ENCODE results near the gene ALG12.

The ALG12 gene

GRCh38 chr22:49889071-49889470 lies 29.2 kb downstream of the ALG12 start:
- DNase-seq (ENCODE audit: low read depth in 2 of 2), result no peak

- DNase-seq (ENCODE audit: low read depth in 2 of 2), result no peak
Measured at GRCh38 chr22:49887702-49888101, 30.5 kb downstream of the ALG12 start.

DNA sequence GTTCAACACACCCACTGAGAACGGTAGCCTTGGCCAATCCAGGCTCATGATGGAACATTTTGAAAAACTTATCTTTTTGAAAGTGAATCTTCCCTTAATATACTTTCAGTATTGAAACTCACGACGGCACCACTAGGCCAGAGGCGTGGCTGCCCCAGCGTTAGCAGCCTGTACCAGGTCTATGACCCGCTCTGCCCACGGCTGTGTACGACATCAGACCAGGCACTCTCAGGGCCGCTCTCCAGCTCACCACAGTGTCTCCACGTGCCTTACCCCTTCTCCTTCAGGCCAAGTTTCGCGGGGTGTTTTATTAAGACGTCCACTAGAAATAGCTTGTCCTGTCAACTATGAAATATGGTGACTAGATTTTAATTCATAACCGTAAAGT lies 31.2 kb downstream of the ALG12 start:
- no peak for DNase-seq (ENCODE audit: low read depth in 2 of 2)

GRCh38 chr22:49886346-49887063 lies 31.7 kb downstream of the ALG12 start:
- DNase-seq (ENCODE audit: low read depth in 2 of 2), result no peak

DNA sequence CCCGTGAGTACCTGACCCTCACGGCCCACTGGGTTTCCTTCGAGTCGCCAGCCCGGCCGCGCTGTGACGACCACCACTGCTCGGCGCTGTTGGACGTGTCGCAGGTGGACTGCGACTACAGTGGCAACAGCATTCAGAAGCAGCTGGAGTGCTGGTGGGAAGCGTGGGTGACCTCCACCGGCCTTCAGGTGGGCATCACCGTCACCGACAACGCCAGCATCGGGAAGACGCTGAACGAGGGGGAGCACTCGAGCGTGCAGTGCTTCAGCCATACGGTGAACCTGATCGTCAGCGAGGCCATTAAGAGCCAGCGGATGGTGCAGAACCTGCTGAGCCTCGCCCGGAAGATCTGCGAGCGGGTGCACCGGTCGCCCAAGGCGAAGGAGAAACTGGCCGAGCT lies 32.4 kb downstream of the ALG12 start:
- DNase-seq (ENCODE audit: low read depth in 2 of 2), result no peak

GRCh38 chr22:49885281-49885680 lies 33.0 kb downstream of the ALG12 start:
- no peak for DNase-seq (ENCODE audit: low read depth in 2 of 2)

DNA sequence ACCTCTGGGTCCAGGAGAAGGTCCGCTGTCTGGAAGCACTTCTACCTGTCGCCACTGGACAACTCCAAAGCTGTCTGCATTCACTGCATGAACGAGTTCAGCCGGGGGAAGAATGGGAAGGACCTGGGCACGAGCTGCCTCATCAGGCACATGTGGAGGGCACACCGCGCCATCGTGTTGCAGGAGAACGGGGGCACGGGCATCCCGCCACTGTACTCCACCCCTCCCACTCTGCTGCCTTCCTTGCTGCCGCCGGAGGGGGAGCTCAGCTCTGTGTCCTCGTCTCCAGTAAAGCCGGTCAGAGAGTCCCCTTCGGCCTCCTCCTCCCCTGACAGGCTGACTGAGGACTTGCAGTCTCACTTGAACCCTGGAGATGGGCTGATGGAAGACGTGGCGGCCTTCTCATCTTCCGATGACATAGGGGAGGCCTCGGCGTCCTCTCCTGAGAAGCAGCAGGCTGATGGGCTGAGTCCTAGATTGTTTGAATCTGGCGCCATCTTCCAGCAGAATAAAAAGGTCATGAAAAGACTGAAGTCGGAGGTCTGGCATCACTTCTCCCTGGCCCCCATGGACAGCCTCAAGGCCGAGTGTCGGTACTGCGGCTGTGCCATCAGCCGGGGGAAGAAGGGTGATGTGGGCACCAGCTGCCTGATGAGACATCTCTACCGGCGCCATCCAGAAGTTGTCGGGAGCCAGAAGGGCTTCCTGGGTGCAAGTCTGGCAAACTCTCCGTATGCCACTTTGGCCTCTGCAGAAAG lies 33.6 kb downstream of the ALG12 start:
- DNase-seq (ENCODE audit: low read depth in 2 of 2), result no peak

DNA sequence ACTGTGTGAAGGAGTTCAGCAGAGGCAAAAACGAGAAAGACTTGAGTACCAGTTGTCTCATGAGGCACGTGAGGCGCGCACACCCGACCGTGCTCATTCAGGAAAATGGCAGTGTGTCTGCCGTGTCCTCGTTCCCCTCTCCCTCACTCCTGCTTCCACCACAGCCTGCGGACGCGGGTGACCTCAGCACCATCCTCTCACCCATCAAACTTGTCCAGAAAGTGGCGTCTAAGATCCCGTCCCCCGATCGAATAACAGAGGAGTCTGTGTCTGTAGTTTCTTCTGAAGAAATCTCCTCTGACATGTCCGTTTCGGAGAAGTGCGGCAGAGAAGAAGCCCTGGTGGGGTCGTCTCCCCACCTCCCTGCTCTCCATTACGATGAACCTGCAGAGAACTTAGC lies 34.2 kb downstream of the ALG12 start:
- no peak for DNase-seq (ENCODE audit: low read depth in 2 of 2)

- no peak for DNase-seq (ENCODE audit: low read depth in 2 of 2)
Measured at GRCh38 chr22:49883294-49883640, 35.0 kb downstream of the ALG12 start.

DNA sequence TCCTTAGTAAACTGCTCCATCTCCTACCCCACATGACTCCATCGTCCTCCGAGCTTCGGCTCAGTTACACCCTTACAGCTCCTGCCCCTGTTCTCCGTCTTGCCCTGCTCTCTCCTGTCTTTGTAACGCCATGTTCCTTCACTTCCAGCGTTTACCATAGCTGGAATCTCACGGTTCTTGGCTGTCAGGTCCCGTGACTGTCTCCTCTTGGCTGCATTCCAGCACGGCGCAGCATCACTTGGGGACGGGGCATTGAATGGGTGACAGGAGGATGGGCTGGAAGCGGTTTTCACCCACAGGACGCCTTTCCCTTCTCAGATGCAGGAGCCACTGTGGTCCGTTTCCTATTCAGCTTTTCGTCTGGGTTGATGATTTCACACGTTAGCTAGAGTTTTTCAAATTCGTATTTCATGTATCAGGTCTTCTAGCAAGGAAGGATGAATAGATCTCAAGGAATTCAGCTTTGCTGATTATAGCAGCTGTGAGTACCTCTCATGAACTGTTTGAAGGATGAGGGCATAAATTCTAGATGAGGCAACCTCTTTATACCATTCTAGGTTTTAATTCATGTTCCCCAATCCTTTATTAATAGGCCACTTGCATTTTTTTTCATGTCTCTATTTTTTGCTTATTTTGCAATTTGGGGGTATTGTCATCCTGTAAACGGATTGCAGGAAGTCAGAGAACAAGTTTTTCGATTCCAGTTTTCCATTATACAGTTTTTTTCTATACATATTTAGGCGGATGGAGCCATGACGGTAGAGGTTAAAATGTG lies 35.5 kb downstream of the ALG12 start:
- DNase-seq (ENCODE audit: low read depth in 2 of 2), result no peak

DNA sequence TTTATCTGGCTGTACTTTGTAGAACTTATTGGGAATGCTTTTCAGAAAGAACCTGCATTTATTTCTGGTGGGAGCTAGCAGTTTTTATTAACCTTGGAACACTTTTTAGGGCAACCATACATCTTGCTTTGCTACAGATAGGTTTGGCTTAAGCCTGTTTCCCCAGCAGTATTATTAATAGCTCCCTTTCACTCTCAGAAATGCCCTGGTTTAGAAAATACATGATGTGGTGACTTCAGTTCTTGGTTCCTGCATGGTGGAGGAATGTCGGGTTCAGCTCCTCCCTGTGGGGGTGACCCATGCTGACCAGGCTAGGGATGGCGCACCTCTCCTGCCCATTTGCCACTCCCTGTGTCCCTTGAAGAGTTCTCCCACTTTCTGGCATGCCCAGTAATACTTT lies 36.4 kb downstream of the ALG12 start:
- no peak for DNase-seq (ENCODE audit: low read depth in 2 of 2)

DNA sequence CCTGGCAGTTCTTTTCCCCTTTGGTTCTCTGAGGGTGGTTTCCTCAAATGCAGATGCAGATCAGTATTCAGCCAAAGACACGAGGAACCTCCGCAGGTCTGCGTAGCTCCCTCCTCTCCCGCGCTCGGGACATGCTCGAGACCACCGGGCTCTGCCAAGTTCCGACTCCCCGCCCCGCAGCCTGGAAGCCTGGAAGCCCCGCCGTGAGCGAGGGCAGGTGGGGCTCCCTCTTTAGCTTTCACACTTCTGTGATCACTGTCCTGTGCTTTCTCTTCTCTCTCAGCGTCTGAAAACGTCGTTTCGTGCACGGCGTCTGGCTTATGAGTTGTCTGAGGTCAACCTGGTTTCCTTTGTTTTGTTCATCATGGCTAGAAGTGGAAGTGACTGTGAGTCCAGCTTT lies 38.0 kb downstream of the ALG12 start:
- no peak for DNase-seq (ENCODE audit: low read depth in 2 of 2)

- no peak for DNase-seq (ENCODE audit: low read depth in 2 of 2)
Measured at GRCh38 chr22:49879871-49880270, 38.4 kb downstream of the ALG12 start.

DNA sequence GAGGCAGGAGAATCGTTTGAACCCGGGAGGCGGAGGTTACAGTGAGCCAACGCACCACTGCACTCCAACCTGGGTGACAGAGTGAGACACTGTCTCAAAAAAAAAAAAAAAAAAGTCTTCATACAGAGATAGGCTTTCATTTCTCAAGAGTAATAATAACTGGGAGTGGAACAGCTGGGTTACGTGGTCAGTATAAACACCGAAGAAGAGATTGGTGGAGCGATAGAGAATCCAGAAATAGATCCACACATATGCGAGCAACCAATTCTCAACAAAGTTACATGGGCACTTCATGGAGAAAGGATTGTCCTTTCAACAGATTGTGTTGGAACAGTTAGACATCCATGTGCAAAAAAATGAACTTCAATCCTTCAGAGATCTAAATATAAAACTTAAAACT lies 40.0 kb downstream of the ALG12 start:
- no peak for DNase-seq (ENCODE audit: low read depth in 2 of 2)

GRCh38 chr22:49877642-49878041 lies 40.6 kb downstream of the ALG12 start:
- no peak for DNase-seq (ENCODE audit: low read depth in 2 of 2)

DNA sequence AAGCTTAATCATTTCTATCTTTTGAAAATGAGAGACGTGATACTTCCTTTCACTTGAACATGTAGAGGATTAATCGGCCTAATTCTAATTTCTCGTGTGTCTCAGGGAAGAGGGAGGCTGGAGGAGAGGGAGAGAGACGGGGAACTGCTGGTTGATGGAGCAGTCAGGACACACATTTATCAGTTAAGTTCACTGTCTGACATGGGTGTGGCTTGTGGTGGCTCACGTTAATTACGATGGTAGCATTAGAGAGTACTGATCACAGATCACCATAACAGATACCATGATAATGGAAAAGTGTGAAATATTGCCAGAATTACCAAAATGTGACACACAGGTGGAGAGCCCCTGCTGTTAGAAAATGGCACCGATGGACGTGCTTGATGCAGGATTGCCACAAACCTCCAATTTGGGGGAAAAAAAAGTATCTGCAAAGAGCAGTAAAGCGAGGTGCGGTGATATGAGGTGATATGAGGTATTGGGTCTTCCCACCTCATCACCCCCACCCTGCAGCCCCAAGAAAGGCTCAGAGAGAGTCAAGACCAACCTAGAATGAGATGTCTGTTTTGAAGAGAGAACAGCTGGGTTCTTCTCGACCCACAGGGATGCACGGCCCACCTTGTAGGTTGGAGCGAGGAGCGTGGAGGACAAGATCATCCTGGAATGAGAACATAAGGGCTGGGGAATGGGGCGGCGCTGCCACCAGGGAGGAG lies 44.9 kb downstream of the ALG12 start:
- no peak for DNase-seq (ENCODE audit: low read depth in 2 of 2)

DNA sequence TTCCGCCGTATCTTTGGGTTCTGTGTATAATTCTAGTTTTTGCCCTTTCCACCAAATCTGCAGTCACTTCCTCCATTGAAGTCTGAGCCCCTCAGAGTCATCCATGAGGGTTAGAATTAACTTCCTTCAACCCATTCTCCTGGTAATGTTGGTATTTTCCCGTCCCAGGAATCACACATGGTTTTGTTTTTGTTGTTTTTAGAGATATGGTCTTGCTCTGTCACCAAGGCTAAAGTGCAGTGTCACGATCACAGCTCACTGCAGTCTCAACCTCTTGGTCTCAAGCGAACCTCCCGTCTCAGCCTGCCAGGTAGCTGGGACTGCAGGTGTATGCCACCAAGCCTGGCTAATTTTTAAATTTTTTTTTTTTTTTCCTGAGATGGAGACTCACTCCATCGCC lies 45.9 kb downstream of the ALG12 start:
- DNase-seq (ENCODE audit: low read depth in 2 of 2), result no peak

DNA sequence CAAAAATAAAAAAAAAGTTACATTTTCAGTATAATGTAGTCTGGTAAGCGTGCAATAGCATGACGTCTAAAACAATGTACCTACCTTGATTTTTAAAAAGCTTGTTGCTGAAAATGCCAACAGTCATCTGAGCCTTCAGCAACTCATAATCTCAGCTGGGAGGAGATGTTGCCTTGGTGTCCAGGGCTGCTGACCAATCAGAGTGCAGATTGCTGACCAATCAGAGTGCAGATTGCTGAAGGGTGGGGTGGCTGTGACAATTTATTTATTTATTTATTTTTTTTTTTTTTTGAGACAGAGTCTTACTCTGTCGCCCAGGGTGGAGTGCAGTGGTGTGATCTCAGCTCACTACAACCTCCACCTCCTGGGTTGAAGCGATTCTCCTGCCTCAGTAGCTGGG lies 46.8 kb downstream of the ALG12 start:
- no peak for DNase-seq (ENCODE audit: low read depth in 2 of 2)

DNA sequence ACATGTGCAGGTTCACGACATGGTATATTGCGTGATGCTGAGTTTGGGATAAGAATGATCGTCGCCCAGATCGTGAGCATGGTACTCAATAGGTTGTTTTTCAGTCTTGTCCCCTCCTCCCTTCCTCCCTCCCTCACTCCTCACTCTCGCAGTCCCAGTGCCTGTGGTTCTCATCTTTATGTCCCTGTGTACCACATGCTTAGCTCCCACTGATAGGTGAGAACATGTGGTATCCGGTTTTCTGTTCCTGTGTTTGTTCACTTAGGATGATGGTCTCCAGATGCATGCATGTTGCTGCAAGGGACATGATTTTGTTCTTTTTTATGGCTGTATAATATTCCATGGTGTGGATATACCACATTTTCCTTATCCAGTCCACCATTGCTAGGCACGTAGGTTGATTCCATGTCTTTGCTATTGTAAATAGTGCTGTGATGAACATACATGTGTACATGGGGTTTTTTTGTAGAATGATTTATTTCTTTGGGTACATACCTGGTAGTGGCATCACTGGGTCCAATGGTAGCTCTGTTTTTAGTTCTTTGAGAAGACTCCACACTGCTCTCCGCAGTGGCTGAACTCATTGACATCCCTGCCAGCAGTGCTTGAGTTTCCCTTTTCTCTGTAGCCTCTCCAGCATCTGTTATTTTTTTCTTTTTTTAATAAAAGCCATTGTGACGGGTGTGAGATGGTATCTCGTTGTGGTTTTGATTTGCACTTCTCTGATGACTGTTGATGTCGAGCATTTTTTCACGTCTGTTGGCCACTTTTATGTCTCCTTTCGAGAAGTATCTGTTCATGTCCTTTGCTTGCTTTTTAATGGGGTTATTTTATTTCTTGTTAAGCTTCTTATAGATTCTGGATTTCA lies 48.2 kb downstream of the ALG12 start:
- DNase-seq (ENCODE audit: low read depth in 2 of 2), result no peak

- no peak for DNase-seq (ENCODE audit: low read depth in 2 of 2)
Measured at GRCh38 chr22:49869086-49869830, 49.0 kb downstream of the ALG12 start.
